Measurements from ENCODE around the gene MAP4K3. TPM values are rescaled to one million over a fixed set of nuclear protein-coding genes. Genes with fewer than 3 reads are reported as not detected.

Gene MAP4K3
- total RNA-seq, 2 experiments from 2014 or later, result 10.9 to 13.1 TPM

DNA sequence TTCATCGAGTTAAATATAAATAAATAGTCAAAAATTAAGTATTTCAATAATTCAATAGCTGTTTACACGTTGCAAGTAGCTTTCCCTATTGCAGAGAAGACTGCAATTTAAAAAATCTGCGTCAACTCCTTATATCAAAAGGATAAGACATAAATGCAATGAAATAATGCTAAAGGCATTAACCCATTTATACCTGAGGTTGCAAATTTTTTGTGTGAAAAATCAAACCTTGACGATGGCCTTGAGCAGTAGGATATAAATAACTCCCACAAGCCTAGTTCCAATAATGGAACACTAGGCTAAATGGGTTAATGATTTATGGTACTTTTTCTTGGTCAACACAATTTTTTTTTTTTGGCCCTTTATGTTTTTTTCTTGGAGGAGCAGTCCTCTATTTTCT is 116.9 kb downstream of the MAP4K3 start:
- no peak for ATAC-seq

DNA sequence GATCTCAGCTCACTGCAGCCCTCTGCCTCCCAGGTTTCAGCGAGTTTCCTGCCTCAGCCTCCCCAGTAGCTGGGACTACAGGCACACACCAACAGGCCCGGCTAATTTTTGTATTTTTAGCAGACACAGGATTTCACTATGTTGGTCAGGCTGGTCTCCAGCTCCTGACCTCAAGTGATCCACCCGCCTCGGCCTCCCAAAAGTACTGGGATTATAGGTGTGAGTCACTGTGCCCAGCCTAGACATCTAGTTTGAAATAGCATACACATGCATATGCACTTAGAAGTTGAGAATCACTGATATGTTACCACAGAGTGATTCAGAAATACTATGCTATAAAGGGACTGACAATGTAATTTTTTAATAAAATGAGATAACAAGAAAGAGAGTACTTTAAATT is 123.5 kb downstream of the MAP4K3 start:
- no peak overlapping the region for H3K27ac Mint-ChIP-seq
- H3K4me3 Mint-ChIP-seq, result no peak overlapping the region
- H3K27me3 Mint-ChIP-seq, result no peaks in the 10 kb centered on the region
- DNase-seq (no peak), ATAC-seq (no peak)
- CTCF ChIA-PET, result no interaction called here
- no peaks in the 10 kb centered on the region for H3K9me3 Mint-ChIP-seq (ENCODE audit: low read depth)
- no peaks in the 10 kb centered on the region for H3K4me1 Mint-ChIP-seq
- H3K36me3 Mint-ChIP-seq, result peaks cover 2% of the 10 kb centered on the region

More for the DNA sequence above, 116.9 kb downstream of the MAP4K3 start:
- no peak overlapping the region for H3K27ac Mint-ChIP-seq
- CTCF ChIA-PET, result no interaction called here
- H3K4me1 Mint-ChIP-seq, result no peaks in the 10 kb centered on the region
- H3K4me3 Mint-ChIP-seq, result no peak overlapping the region
- peaks cover 2% of the 10 kb centered on the region for H3K36me3 Mint-ChIP-seq
- H3K9me3 Mint-ChIP-seq (ENCODE audit: low read depth), result no peaks in the 10 kb centered on the region
- DNase-seq, result no peak
- no peaks in the 10 kb centered on the region for H3K27me3 Mint-ChIP-seq

DNA sequence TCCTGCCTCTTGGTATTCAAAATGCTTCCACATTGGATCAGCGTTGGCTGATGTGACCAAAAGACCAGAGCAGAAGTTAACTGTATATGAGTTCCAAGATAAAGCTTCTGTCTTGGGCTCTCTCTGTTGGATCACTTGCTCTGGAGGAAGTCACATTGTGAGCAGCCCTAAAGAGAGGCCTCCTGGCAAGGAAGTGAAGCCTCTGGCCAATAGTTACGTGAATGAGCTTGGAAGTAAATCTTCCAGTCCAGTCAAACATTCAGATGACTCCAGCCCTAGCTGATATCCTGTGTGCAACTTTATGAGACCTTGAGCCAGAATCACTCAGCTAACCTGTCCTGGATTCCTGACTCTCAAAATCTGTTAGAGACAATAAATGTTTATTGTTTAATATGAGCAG is 125.6 kb downstream of the MAP4K3 start:
- Mint-ChIP-seq H3K9me3 (ENCODE audit: low read depth) (no peaks in the 10 kb centered on the region), H3K27me3 (no peaks in the 10 kb centered on the region), H3K27ac (no peak overlapping the region), H3K4me1 (no peaks in the 10 kb centered on the region), H3K4me3 (no peak overlapping the region), H3K36me3 (no peaks in the 10 kb centered on the region)
- ATAC-seq (no peak), DNase-seq (no peak)
- CTCF ChIA-PET, result no interaction called here

DNA sequence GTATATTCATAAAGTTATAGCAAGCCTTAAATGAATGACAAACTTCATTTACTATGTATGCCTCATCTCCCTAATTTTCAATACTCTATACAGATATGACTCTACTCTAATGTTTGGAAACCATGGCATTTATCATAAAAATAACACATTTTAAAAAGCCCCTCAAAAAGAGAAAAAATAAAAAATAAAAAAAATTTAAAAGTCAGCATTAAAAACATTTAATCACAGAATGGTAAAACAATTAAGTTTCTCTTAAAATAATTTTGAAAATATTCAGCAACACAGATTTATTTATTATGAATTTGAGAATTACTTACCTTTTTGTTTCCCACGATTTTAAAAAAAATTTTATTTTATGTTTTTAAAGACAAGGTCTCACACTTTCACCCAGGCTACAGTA is 128.3 kb downstream of the MAP4K3 start:
- Mint-ChIP-seq H3K4me1 (no peaks in the 10 kb centered on the region), H3K9me3 (ENCODE audit: low read depth) (no peaks in the 10 kb centered on the region), H3K36me3 (no peaks in the 10 kb centered on the region), H3K27ac (no peak overlapping the region), H3K27me3 (no peaks in the 10 kb centered on the region), H3K4me3 (no peak overlapping the region)
- ATAC-seq (no peak), DNase-seq (no peak)
- CTCF ChIA-PET, result no interaction called here

DNA sequence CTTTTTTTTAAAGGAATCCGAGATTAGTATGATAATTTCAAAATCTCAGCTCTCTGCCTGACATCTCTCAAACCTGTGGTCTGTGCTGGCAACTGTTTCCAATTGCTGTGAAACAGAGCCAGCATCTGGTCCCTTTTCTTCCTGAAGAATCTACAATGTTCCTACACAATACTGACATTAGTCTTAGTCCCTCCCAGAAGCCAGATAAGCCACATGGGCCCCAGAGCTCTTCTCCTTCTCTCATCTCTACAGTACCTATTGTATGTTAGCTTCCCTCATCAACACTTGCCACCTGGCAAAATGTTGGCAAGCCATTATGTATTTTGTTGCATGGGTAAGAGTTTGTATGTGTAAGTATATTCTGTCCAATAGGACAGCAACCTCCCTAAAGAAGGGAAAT is 130.5 kb downstream of the MAP4K3 start:
- CTCF ChIA-PET, result no interaction called here
- H3K4me1 Mint-ChIP-seq, result no peaks in the 10 kb centered on the region
- DNase-seq, result no peak
- H3K36me3 Mint-ChIP-seq, result no peaks in the 10 kb centered on the region
- H3K27ac Mint-ChIP-seq, result no peak overlapping the region
- no peak for ATAC-seq
- H3K4me3 Mint-ChIP-seq, result no peak overlapping the region
- no peaks in the 10 kb centered on the region for H3K9me3 Mint-ChIP-seq (ENCODE audit: low read depth)
- no peaks in the 10 kb centered on the region for H3K27me3 Mint-ChIP-seq

DNA sequence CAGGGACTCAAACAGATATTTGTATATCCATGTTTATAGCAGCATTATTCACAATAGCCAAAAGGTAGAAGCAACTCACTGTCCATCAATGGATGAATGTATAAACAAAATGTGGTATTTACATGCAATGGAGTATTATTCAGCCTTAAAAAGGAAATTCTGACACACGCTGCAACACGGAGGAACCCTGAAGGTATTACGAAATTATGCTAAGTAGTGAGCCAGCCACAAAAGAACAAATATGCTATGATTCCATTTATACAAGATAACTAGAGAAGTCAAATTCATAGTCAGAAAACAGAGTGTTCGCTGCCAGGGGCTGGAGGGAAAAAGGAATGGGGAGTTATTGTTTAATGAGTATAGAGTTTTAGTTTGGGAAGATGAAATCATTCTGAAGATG is 132.4 kb downstream of the MAP4K3 start:
- CTCF ChIA-PET, result no interaction called here
- H3K9me3 Mint-ChIP-seq (ENCODE audit: low read depth), result no peaks in the 10 kb centered on the region
- H3K36me3 Mint-ChIP-seq, result no peaks in the 10 kb centered on the region
- H3K4me1 Mint-ChIP-seq, result no peaks in the 10 kb centered on the region
- ATAC-seq (no peak), DNase-seq (no peak)
- no peak overlapping the region for H3K4me3 Mint-ChIP-seq
- no peak overlapping the region for H3K27ac Mint-ChIP-seq
- no peaks in the 10 kb centered on the region for H3K27me3 Mint-ChIP-seq

DNA sequence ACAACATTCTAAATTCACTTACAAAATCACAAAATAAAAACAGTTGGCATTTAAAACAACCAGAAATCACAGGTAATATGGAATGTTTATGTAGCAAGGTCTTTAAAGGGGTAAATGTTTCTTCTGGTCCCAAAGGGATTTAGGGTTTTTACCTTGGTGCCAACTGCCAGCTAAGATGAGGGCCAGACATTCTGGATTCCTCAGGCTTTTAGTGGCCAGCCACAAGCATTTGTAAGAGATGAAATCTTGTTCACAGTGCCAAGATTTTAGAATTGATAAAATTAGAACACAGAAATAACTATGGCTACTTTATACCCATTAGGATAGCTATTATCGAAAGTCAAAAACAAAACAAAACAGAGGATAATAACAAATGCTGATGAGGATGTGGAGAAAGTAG is 132.9 kb downstream of the MAP4K3 start:
- no peak overlapping the region for H3K27ac Mint-ChIP-seq
- H3K4me1 Mint-ChIP-seq, result no peaks in the 10 kb centered on the region
- DNase-seq, result no peak
- no peaks in the 10 kb centered on the region for H3K9me3 Mint-ChIP-seq (ENCODE audit: low read depth)
- no peaks in the 10 kb centered on the region for H3K36me3 Mint-ChIP-seq
- H3K4me3 Mint-ChIP-seq, result no peak overlapping the region
- CTCF ChIA-PET, result no interaction called here
- no peak for ATAC-seq
- H3K27me3 Mint-ChIP-seq, result no peaks in the 10 kb centered on the region

DNA sequence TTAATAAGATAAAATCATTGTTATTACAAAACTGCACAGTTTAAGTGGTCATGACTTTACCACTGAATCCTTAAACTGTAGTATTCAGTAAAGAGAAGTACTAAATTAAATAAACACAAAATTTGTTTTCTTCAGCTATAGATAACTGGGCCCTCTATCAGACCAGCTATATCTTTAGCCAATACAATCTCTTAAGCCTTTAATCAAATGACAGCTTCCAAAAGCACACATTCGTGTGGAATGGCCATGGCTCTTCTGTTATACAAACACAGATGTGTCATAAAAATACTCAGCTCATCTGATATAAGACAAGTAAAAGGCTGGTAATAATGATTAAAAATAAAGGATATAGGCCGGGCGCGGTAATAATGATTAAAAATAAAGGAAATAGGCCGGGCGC is 135.7 kb downstream of the MAP4K3 start:
- no peaks in the 10 kb centered on the region for H3K36me3 Mint-ChIP-seq
- CTCF ChIA-PET, result no interaction called here
- no peaks in the 10 kb centered on the region for H3K9me3 Mint-ChIP-seq (ENCODE audit: low read depth)
- no peak overlapping the region for H3K4me3 Mint-ChIP-seq
- no peaks in the 10 kb centered on the region for H3K27me3 Mint-ChIP-seq
- no peaks in the 10 kb centered on the region for H3K4me1 Mint-ChIP-seq
- DNase-seq (no peak), ATAC-seq (no peak)
- no peak overlapping the region for H3K27ac Mint-ChIP-seq

DNA sequence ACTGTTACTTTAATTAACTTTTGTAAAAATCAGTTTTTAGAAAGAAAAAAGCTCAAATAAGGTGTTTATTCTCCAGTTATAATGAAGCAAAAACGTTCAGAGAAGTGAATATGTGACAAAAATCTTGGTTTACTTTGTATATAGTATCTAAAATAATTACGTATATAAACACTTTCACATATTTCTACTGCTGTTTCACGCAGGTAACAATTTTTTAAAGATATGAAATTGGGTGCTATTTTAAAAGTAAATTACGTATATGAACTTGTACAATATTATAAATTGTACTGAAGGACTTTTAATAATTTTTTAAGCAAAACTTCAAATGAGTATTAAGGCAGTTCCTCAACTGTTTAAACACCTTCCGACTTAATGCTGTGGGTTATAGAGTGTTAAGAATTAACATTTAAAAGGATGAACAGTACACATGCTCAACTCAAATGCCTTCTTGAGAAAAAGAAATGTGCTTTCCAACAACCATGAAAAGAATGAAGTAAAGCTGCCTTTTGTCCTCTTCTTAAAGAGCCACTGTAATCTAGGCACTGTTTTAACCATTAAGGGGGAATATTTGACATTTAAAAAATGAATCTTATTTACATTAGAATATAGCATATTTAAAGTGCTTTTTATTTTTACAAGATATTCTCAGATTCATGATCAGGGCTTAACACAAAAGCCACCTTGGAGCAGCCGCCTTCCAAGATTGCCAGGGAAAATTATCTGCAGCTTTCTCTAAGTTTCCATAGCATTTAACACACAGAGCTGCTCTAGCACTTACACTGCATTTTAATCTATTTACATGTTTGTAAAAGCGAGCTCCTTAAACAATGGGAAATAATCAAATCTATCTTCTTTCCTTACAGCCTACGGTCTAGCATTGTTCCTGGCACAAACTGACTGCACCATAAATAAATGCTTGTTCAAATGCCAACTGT is 136.8 kb downstream of the MAP4K3 start:
- Mint-ChIP-seq H3K4me1 (no peaks in the 10 kb centered on the region), H3K9me3 (ENCODE audit: low read depth) (no peaks in the 10 kb centered on the region), H3K27me3 (no peaks in the 10 kb centered on the region), H3K36me3 (no peaks in the 10 kb centered on the region), H3K4me3 (no peak overlapping the region), H3K27ac (no peak overlapping the region)
- DNase-seq (no peak), ATAC-seq (no peak)
- CTCF ChIA-PET, result no interaction called here

DNA sequence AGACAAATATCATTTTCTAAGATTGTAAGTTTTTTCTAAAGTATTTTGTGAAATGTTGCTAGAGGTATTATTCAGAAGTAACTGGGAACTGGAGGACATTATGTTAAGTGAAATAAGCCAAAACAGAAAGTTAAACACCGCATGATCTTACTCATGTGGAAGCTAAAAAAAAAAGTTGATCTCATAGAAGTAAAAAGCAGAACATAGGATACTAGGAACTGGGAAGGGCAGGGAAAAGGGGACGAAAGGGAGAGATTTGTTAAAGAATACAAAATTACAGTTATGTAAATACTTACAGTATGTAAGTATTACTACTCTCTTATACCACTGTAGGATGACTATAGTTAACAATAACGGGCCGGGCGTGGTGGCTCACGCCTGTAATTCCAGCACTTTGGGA is 146.7 kb downstream of the MAP4K3 start:
- DNase-seq (no peak), ATAC-seq (no peak)
- Mint-ChIP-seq H3K36me3 (peaks cover 2% of the 10 kb centered on the region), H3K4me1 (no peaks in the 10 kb centered on the region), H3K9me3 (ENCODE audit: low read depth) (no peaks in the 10 kb centered on the region), H3K4me3 (no peak overlapping the region), H3K27ac (no peak overlapping the region), H3K27me3 (no peaks in the 10 kb centered on the region)
- CTCF ChIA-PET, result no interaction called here

DNA sequence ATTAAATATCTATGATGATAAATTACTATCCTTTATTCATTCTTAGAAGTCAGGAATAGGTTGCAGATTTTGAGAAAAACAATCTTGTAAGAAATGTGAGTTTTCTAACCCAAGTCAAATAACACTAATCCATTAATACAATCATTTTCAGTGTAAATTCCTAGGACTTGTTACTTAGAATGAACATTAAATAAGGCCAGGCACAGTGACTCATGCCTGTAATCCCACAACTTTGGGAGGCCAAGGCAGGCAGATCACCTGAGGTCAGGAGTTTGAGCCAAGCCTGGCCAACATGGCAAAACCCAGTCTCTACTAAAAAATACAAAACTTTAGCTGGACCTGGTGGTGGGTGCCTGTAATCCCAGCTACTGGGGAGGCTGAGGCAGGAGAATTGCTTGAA is 147.5 kb downstream of the MAP4K3 start:
- Mint-ChIP-seq H3K27ac (no peak overlapping the region), H3K36me3 (peaks cover 2% of the 10 kb centered on the region), H3K4me1 (no peaks in the 10 kb centered on the region), H3K4me3 (no peak overlapping the region), H3K9me3 (ENCODE audit: low read depth) (no peaks in the 10 kb centered on the region), H3K27me3 (no peaks in the 10 kb centered on the region)
- CTCF ChIA-PET, result no interaction called here
- ATAC-seq (no peak), DNase-seq (no peak)

DNA sequence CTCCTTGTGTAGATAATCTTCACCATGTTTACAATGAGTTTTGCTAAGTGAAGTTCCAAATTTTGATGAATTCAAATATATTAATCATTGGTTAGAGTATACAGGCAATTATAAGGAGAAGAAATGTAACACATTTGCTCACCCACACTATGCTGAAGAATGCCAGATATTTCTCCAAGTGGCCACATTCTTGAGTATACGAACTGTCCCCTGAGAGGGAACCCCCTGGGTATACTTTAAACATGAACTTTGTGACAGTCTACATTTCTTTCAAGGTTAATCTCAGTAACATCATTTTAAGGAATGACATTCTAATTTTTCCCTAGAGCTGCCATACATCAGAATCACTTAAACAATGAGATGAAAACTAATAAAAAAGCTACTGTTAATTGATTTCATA is 153.5 kb downstream of the MAP4K3 start:
- Mint-ChIP-seq H3K27me3 (no peaks in the 10 kb centered on the region), H3K9me3 (ENCODE audit: low read depth) (no peaks in the 10 kb centered on the region), H3K4me1 (no peaks in the 10 kb centered on the region), H3K36me3 (no peaks in the 10 kb centered on the region), H3K27ac (no peak overlapping the region), H3K4me3 (no peak overlapping the region)
- ATAC-seq (no peak), DNase-seq (no peak)
- CTCF ChIA-PET, result no interaction called here

DNA sequence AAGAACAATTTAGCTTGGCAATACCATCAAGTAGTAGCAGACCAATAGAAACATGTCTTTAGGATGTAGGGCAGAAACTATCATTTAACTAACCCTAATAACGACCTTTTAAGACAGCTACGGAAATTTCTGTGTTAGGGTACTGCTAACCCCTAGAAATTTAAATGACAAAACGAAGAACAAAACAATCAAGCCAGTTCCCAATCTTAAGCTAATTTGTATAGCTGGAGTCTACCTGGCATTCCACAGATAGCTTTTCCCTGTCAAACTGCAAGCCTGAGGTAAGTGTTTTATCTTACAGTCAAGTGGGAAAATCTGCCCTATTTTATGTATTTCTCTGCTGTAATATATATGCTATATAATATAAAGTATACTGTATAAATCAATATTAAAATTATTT is 155.7 kb downstream of the MAP4K3 start:
- Mint-ChIP-seq H3K27me3 (no peaks in the 10 kb centered on the region), H3K27ac (no peak overlapping the region), H3K4me3 (no peak overlapping the region), H3K4me1 (no peaks in the 10 kb centered on the region), H3K9me3 (ENCODE audit: low read depth) (no peaks in the 10 kb centered on the region), H3K36me3 (peaks cover 8% of the 10 kb centered on the region)
- ATAC-seq (no peak), DNase-seq (no peak)
- CTCF ChIA-PET, result no interaction called here

DNA sequence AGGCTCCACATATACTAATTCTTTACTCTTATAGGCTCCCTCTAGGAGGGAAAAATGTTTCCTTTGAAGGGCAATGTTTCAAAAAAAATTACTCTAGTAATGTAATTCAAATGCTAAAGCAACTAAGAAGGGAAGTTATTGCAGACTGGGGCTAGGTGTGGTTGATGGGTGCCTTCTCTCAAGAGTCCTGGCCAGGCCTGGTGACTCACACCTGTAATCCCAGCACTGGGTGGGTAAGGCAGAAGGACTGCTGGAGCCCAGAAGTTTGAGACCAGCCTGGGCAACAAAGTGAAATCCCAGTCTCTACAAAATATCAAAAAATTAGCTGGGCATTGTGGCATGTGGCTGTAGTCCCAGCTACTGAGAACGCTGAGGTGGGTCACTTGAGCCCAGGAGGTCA is 162.1 kb downstream of the MAP4K3 start:
- Mint-ChIP-seq H3K4me3 (no peak overlapping the region), H3K9me3 (ENCODE audit: low read depth) (no peaks in the 10 kb centered on the region), H3K36me3 (peaks cover 11% of the 10 kb centered on the region), H3K27me3 (no peaks in the 10 kb centered on the region), H3K27ac (no peak overlapping the region), H3K4me1 (no peaks in the 10 kb centered on the region)
- no peak for DNase-seq
- ATAC-seq, result no peak
- CTCF ChIA-PET, result interaction anchor here (1.2 kb wide), 1 partner anchor 327 kb away, joined by 3 read pairs; no protein-coding TSS in a partner anchor
